GM19239 (cell line): ENCODE measurements around the gene C2CD2.

Source experiments
- DNase-seq: peaks from one replicate; pipeline ENCODE4 v3.0.0; 2011; ENCODE audit warnings: low spot score; ENCODE audit not compliant: insufficient read length
- FAIRE-seq: peaks from 2 replicates; lab custom pipeline; 2011; peaks lifted over from hg19 to GRCh38; lab: Jason Lieb, UNC

C2CD2 gene

DNA sequence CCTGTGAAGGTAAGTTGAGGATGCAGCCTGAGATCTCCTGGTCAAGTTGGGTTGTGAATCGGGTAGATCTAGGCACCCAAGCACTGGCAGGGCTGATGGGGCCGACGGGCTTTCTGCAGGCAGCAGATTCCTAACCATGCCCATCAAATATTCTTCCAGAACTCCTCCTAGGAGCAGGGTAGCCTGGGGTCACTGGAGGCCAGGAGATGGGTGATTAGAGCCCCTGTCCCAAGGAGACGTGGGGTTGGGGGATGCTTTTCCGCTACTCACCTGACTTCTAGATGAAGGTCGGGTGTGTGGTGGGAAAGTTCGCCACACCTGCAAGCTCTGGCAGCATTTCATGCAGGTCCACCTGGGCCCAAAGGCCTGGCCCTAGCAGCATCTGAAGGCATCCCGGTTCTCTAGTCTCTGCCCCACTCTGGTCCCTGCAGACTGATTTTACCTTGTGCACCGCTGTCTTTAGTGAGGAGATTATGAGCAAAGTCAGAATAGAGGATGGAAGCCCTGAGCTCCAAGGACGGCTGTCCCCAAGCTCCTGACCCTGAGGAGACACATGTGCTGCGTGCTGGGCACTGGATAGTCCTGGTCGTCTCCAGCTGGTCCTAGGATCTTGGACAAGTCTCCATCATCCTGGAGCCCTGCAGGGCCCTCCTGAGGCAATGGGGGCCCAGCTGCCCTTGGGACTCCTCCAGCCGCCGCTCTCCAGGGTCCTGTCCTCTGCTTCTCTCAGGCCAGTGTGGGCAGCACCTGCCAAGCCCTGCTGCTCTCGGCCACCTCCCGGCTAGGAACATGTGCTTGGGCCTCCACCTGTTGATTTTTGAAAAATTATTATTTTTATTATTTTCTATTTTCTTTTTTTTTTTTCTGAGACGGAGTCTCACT is 21.8 kb upstream of the C2CD2 start:
- no peak for FAIRE-seq
- DNase-seq, result no peak

DNA sequence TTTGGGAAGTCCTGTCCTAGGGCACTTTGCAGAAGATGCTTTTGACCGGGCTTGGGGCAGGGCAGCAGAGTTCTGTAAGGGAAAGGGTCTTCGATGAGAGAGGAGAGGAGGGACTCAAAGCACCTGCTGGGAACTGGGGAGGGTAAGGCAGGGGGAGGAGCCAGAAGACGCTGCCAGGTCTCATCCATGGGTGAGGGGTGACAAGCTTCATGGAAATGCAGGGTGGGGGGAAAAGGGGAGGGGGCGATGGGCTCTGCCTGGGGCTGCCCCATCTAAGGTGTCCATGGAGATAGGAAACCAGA is 20.9 kb upstream of the C2CD2 start:
- no peak for DNase-seq
- no peak for FAIRE-seq

DNA sequence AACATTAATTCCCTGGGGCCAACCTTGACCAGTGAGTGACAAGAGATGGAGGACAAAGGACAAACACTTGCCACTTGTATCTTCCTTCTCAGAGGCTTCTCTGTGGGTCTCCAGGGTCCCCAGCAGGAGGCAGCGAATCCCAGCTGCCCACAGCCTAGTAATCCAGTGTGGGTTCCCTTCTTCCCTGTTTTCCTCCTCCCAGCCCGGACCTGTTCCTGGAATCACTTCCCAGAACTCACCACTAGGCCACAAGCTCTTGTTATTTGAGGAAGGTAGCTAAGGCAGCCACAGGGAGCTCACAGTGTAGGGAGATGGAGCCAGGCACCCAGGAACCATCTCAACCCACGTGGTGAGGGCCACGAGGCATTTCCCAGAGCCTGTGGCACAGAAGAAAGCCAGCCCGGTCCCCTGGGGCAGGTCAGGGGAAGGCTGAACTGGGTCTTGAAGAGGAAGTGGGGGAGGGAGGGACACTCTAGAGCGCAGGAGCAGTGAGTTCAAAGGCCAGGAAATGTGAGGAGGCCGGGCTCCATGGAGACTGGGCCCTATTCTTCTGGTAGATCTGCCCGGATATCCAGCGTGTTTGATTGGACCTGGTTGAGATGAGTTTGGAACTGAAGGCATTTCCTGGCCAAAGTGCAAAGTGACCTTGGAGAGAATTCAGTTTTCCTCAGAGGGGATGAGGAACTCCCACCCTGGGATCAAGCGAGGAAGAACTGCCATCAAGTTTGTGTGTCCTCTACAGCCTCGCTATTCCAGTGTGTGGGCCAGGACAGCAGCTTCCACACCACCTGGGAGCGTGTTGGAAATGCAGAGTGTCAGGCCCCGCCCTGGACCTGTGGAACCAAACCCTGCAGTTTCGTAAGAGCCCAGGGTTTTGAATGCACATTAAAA is 20.3 kb upstream of the C2CD2 start:
- FAIRE-seq (peak; percentile 21), DNase-seq (no peak)

DNA sequence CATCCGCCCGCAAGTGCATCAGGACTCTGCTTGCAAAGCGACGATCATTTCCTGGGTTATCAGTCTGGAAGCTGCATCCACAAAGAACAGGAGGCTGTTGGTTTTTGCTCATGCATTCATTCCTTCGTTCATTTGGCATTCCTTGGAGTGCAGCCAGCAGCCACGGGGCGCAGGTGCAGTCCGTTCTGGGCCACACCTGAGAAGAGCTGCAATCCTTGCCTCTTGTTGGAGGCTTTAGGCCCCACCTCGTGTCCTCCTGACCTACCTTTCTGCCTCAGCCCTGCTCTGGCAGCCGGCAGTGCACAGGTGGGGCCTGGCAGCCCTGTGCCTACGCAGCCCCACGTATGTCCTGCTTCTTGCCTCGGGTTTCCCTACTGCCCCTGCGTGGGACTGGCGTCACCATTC is 19.6 kb upstream of the C2CD2 start:
- FAIRE-seq, result no peak
- DNase-seq, result no peak

DNA sequence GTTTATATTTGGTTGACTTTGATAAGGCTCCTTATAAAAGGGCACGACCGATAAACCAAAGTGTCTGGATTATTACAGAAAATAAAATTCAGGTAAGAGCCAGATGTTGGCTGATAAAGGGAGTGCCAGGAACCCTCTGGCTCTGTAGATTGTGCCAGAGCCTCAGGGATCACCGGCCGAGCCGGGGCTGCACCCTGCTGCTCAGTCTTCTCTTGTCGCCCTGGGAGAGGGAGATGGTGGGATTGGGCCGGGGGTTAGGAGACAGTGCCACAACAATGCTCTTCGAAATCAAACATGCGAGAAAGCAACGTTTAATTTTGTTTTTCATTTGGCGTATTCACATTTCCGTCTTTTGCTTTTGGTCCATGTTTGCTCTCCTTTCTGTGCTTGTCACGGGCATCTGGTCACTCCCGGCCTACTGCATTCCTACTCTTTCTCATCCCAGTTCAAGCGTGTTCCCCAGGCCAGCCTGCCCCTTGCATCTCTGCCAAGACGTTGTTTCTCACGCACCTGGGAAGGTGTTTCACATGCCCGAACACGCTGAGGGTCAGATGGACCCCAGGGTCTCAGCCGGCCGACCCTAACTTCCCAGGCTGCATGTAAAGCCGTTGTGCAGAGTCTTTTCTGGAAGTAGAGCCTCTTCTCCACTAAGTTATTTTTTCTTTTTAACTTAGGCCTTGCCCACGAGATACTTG is 18.8 kb upstream of the C2CD2 start:
- FAIRE-seq (no peak), DNase-seq (no peak)

DNA sequence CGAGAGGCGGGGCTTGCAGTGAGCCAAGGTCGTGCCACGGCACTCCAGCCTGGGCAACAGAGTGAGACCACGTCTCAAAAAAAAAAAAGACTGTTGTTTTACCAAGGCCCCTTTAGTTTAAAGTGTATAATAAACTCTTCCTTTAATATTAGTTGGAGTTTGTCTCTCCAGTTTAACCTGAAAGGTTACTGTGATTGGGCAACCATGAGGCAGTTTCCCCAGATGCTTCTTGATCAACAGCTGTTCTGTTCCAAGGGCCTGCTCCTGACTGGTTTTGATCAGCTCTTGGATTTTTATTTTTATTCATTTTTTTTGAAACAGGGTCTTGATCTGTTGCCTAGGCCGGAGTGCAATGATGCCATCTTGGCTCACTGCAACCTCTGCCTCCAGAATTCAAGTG is 18.1 kb upstream of the C2CD2 start:
- FAIRE-seq, result no peak
- DNase-seq, result no peak

DNA sequence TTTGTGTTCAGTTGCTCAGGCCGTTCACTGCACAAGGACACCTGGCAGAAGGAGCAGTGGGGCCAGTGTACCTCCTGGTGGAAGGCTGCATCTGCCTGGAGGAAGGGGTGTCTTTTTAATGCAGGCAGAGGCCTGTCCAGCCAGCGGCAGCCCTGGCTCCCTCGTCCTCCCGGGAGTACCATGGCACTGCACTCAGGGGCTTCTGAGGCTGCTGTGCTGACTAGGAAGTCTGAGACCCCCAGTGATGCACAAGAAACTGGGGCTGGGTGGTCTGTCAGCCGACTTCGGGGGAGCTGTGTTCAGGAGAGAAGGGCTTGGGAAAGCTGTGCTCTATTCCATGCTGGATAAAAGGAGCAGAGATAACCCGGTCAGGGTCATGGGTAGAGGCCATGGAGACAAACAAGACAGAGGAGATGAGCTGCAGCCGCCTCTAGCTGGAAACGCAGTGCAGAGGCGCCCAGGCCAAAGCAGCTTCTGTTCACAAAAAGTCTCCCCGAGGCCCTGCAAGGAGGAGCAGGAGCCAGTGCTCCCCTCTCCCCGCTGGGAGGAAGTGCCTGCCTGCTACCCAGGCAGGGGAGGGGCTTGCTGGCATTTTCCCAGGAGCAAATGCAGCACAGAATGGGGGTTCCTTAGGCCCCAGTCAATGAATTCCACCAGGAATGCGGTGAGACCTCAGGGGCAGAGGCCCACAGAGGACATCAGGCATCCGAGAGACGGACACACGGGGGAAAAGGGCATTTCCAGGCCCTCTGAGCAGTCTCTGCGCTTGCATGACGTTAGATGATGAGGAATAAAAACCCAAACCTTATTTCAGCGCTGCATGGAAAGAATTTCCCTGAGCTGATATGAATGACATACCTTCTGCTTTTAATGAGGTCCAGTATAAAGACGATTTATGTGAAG is 17.2 kb upstream of the C2CD2 start:
- FAIRE-seq (no peak), DNase-seq (no peak)

DNA sequence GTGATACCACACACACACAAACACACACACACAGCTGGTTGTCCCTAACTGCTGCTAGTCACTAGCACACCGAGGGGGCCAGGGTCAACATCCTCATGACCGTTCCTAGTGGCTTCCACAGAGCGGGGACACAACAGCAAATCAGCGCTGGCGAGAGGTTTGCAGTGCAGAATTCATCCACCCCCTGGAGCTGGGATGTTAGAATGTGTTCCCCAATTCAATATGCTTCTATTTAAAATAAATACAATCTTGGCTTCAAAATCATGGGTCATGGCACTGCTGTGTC is 16.2 kb upstream of the C2CD2 start:
- FAIRE-seq (no peak), DNase-seq (no peak)

DNA sequence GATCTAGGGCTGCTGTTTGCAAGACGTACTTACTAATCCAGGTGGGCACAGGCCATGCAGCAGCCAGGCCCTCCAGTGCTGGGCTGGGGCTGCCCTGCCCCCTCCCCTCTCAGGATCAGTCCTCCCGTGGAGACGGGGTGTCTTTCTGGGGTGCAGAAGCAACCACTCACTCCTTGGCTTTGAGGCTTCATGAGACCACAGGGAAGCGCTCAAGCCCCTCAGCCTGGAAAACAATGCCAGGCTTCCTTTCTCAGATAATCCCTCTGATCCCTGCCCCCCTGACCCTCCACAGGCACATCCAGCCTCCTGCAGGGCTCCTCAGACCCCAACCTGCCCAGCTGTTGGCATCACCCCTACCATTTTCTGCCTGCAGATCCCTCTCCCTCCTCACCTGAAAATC is 13.9 kb upstream of the C2CD2 start:
- FAIRE-seq (no peak), DNase-seq (no peak)

DNA sequence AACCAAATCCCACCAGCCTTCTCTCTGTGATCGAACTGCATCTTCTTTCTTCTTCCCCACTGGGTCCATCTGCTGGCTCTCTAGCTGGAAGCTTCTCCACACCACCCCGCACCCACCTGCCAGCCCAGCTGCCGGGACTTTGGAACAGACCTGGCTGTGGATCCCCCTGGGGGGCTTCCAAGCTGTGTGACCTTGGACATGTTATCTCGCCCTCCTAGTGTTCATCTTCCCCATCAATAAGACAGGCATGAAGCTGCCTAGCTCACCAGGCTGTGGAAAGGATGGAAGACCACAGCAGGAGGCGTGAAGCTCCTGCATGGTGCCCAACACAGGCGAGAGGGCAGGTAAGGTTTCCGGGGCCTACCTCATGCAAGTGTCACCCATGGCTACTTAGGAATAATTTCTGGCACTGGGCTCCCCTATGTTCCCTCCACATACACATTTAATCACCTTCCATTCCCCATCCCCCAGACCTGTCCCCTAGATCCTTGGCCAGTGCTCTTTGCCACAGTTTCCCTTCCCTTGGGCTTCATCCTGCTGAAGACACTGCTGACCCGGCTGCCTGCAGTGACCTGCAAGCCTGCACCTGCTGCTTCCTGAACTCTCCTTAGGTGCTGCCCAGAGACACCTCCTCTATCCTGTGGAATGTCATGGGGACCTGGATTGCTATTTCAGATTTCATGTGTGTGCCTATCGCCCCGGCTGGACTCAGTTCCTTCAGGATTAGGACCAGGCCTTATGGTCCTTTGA is 13.2 kb upstream of the C2CD2 start:
- FAIRE-seq (no peak), DNase-seq (no peak)

DNA sequence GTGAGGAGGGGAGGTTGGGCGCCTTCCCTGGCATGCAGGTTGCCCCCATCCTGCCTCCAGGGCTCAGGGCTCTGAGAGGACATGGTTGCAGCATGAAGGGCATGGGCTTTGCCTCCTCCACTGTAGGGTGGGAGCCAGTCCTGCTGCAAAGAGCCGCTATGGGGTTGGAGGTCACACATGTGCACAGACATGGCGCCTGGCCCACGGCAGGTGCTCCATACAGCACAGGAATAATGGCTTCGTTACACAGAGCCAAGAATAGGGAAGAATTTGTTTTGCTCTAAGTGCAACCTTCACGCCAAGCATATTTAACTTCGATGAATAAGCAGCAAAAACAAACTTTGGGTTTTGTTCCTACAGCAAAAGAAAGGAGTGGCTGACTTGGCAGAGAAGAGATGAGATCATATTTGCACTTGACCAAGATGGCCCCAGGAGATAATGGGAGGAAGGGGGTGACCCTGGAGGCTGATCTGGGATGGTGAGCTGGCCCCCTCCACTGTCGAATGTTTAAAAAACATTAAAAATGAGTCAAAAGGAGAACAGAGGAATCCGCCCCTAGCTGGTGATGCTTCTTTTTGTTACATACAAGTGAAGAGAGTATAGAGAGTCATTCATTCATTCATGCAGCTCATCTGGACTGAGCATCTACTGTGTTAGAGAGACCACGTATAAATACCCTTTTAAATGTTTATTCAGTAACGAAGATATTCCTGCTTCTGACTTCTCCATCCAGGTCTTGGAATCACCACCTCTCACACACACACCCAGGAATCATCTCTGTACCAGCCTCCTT is 12.4 kb upstream of the C2CD2 start:
- no peak for FAIRE-seq

DNA sequence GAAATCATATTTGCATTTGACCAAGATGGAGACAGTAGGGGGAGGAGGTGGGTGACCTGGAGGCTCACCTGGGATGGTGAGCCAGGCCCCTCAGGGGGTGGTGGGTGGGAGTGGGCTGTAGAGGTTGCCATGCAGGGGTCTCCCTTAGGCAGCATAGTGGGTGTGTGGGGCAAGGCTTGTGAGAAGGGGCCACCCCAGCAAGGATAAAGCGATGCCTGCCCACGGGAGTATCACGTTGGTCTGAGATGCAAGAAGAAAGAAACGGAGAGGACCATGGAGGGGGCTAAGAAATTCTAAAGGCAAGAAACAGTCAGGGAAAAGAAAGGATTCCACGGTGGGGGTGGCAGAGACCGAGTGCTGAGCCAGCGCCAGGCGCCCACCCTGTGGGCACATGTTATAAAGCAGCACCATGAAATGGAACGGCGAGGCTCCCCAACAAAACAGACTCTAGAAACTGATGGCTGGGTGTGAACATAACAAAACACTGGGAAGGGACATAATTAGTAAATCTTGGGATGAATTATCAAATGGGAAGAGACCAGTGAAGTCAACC is 11.7 kb upstream of the C2CD2 start:
- FAIRE-seq, result no peak

More for the DNA sequence above, 12.4 kb upstream of the C2CD2 start:
- DNase-seq, result no peak

DNA sequence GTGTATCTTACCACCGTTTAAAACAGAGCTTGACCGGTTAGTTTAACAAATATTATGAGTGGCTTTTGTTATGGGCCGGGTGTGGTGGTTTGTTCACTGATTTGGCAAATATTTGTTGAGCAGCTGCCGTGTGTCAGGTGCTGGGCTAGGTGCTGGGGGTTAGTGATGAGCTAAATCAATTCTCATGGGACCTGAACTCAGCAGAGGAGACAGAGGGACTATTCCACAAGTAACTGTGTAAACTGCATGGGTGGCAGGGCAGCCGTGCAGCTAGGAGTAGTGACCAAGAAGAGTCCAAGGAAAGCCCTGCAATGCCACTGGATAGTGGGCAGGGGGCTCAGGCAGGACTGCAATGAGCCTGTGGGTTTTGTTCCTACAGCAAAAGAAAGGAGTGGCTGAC is 11.2 kb upstream of the C2CD2 start:
- FAIRE-seq, result no peak
- DNase-seq, result no peak

More for the DNA sequence above, 11.7 kb upstream of the C2CD2 start:
- no peak for DNase-seq

DNA sequence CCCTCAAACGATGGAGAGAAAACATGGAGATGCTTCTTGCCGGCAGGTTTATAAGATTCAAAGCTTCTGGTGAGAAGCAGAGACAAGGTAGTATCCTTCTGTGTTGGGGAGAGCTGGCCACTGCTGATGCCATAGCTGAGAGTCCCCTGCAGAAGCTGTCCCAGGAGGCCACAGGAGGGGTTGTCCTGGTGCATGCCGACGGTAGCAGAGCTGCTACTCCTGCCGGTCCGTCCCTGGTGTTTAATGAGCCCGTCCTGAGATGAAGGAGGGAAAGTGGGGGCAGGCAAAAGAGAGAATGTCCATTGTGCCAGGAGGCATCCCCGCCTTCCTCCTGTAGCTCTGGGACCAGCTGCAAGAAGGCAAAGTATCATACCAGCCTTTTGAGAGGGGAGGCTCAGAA is 10.4 kb upstream of the C2CD2 start:
- DNase-seq (no peak), FAIRE-seq (no peak)

DNA sequence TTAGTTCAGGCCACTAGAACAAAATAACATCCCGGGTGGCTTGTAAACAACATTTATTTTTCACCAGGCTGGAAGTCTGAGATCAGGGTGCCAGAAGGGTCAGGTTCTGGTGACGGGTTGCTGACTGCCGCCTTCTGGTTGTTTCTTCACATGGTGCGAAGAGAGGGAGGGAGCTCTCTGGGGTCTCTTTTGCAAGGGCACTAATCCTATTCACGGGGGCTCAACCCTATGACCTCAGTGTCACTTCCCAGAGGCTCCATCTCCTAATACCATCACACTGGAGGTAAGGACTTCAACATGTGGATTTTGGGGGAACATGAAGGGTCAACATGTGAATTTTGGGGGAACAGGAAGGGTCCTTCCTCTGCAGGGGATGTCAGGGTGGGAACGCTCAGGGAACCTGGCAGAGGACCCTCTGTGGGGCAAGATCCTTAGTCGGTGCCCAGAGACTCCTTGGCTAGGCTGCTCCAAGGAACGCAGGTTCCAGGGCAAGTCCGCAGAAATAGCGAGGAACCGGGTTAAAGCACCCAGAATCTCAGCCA is 8.7 kb upstream of the C2CD2 start:
- no peak for FAIRE-seq
- DNase-seq, result no peak

DNA sequence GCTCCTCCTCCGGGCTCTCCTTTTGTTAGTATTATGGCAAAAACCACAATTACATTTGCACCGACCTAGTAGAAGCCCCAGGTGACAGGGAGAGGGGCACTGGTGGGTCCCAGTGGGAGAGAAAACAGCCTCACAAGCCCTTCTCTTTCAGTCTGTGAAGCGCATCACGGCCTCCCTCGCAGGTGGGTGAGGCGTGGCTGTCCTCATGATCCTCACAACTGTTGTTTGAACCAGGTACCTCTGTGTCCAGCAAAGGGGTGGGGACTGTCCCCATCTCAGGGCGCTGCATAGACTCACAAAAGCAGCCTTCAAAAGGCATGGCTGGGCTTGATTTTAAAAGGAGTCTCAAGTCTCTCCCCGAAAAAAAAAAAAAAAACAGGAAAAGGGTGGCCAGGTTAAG is 7.9 kb upstream of the C2CD2 start:
- no peak for DNase-seq
- FAIRE-seq, result no peak

DNA sequence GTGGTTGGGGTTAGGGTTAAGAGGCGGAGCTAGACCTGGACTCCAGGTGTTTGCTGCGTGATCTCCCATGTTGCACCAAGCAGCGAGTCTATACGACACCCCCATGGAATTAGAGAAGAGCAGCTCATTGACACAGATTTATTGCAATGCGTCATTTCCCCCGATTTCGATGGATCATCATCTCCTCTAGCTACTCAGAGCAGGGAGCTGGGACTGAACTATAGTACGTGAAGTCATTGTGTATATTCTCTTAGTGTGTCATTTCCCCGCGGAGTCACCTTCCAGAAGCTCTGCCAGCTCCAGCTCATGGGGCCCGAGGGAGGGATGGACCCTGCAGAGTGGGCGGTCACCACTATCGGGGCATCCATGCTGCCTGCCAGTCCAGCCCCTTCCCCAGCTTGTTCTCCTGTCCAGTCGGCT is 7.5 kb upstream of the C2CD2 start:
- FAIRE-seq (no peak), DNase-seq (no peak)

DNA sequence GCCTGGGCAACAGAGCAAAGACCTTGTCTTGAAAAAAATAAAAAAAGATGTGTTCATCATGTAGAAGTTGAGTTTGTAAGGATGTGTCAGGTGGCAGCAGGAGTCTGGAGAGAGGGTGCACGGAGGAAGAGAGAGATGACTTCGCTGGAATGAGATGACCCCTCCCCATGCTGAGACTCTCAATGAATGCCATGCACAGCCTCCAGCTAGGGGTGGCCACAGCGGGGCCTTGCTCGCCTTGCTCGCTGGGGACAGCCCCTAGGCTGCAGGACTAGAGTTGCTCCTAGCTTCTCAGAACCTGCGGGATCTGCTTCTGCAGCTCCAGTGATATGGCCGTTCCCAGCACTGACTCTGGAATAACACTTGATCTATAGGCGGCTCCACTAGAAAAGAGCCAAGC is 6.6 kb upstream of the C2CD2 start:
- FAIRE-seq, result no peak
- no peak for DNase-seq
